Activated CD4-positive, alpha-beta T cell treated with anti-CD3 and anti-CD28 coated beads, Interleukin-2, Interleukin-6, amounts not matched to agents 100 ng/mL and 50 ng/mL, durations not matched to agents 16 hours and 8 hours (primary cell): Measurements from ENCODE around the gene PCID2.

Source experiments
- DNase-seq: peaks from one replicate; pipeline ENCODE4 v3.0.0-alpha.2; 2020

The PCID2 gene

GRCh38 chr13:113186061-113186900 is 22.2 kb downstream of the PCID2 start:
- DNase-seq = no peak

DNA sequence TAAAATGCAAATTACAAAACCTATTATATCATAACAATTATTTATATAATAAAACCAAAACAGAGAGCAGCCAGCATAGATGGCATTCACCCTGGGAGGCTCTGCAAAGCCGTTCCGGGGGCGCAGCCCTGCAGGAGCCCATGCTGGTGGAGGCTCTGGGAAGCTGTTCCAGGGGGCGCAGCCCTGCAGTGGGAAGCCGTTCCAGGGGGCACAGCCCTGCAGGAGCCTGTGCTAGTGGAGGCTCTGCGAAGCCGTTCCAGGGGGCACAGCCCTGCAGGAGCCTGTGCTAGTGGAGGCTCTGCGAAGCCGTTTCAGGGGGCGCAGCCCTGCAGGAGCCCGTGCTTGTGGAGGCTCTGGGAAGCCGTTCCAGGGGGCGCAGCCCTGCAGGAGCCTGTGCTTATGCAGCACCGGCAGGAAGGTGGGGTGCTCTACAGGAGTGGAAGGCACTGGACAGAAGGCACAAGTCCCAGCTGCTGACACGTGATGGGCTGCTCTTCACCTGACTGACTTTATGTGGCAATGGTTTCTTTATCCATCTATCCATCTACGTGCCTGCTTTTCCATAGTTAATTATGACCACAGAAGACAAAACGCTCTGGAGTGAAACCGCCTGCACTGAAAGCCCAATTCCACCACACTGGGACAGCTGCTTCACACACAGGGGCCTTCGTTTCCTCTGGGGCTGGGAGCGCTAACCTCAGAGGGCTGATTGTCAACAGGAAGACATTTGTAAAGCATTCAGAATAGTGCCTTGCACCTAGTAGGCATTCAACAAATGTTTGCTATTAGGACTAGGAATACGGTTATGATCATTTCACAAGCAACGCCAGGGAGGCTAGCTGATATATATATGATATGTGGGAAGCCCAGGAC is 23.7 kb downstream of the PCID2 start:
- DNase-seq = peak; percentile 35

DNA sequence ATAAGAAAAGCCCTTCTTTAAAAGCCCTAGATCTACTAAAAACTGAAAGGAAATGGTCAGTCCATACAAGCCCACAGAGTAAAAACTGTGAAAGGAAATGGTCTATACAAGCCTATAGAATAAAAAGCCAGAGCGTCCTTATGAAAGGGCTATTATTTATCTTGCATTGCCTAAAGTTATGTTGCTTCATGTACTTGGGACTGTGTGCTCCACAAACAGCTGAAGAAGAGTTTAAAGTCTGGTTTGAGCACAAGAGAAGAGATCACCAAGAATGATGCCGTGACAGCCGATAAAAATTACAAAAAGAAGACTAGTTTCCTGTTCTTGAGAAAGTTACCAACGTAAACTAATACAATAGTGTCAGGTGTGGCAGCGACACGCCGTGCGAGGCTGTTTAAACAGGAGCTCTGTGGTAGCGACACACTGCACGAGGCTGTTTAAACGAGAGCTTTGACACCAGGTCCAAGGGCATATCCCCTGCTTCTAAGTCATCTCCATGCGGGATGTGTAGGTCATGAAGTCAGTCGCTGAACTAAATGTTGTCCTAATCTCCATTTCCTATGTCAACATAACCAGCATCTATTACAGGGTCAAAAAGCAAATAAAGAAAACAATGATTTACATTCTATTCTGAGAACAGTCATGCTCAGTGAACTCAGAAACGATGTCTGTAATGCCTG is 24.9 kb downstream of the PCID2 start:
- DNase-seq = no peak

- no peak for DNase-seq
Measured at GRCh38 chr13:113182046-113182445, 26.4 kb downstream of the PCID2 start.

GRCh38 chr13:113179374-113180230 is 28.9 kb downstream of the PCID2 start:
- no peak for DNase-seq

DNA sequence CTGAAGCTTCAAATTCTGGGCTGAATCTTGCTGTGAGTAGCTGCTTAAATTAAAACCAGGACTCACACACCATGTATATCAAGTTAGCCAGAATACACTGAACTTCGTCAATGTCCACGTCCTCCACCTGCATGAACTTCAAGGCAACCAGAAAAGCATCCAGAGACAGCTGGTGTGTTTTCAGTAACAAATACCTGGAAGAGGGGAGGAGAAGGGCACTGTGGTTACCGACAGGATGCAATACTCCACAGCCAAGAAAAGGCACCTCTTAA is 29.6 kb downstream of the PCID2 start:
- no peak for DNase-seq

DNA sequence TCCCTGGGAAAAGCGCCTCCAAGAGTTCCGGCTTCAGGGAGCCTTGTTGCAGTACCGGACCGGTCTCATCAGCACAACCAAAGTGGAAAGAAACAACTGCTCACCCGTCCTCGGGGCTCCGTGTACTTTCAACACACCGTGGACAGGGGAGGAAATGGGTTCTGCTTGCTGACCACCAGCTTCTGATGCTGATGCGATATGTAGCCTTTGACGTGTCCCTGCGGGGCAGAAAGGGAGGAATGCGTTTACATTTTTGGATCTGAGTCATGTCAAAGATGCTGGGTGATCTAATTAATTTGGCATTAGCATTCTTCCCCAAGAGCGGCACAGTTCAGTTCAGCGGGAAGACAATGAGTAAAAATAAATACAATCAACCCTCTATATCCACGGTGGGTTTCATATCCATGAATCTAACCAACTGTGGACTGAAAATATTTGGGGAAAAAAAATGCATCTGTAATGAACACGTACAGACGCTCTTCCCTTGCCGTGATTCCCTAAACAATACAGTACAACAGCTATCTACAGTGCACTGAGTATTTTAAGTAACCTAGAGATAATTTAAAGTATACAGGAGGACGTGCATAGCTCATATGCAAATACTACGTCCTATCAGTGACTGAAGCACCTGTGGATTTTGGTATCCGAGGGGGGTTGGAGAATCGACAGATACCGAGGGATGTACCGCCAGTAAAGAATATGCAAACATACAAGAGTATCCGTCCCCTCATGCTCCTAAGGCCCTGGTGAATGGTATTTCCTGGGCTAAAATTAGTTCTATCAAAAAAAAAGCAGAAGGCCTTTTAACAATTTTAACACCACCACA is 30.2 kb downstream of the PCID2 start:
- DNase-seq = no peak

DNA sequence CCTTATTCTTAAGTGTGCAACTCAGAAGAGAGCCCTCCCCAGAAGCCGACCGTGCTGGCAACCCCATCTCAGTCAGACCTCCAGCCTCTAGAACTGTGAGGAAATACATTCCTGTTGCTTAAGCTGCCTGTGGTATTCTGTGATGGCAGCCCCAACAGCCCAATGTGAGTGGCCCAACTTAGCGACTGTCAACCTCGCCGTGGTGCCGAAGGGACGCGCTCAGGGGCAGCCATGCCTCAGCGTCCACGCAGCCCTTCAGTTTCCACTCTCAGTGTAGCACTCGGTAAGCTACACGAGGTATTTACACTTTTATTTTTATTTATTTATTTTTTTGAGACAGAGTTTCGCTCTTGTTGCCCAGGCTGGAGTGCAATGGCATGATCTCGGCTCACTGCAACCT is 31.6 kb downstream of the PCID2 start:
- no peak for DNase-seq

- DNase-seq = peak; percentile 57
Measured at GRCh38 chr13:113176280-113176679, 32.2 kb downstream of the PCID2 start.

- no peak for DNase-seq
Measured at GRCh38 chr13:113172419-113172926, 36.0 kb downstream of the PCID2 start.

DNA sequence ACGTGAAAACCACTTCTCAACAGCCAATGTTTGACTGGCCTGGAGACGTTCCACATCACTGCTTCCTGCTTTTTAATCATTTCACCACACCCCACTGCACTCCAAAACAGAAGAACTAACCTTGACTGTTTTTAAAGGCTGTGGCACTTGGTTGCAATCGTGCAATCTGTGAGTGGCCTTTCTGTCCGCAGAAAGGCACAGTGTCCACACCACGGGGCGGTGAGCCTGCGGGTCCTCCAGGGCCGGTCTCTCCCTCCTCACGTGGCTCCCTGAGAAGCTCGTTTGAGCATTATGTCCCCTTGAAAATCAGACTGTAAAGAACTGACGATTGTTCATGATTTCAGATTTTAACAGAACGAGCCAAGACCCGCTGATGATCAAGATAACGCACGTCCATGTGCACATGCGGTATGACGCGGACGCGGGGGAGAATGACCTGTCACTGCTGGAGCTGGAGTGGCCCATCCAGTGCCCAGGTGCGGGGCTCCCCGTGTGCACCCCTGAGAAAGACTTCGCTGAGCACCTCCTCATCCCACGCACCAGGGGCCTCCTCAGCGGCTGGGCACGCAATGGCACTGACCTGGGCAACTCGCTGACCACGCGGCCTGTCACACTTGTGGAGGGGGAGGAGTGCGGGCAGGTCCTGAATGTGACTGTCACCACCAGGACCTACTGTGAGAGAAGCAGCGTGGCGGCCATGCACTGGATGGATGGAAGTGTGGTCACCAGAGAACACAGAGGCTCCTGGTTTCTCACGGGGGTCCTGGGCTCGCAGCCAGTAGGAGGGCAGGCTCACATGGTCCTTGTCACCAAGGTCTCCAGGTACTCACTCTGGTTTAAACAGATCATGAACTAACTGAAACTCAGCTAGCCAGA is 37.0 kb downstream of the PCID2 start:
- no peak for DNase-seq

GRCh38 chr13:113170511-113170910 is 38.0 kb downstream of the PCID2 start:
- no peak for DNase-seq

DNA sequence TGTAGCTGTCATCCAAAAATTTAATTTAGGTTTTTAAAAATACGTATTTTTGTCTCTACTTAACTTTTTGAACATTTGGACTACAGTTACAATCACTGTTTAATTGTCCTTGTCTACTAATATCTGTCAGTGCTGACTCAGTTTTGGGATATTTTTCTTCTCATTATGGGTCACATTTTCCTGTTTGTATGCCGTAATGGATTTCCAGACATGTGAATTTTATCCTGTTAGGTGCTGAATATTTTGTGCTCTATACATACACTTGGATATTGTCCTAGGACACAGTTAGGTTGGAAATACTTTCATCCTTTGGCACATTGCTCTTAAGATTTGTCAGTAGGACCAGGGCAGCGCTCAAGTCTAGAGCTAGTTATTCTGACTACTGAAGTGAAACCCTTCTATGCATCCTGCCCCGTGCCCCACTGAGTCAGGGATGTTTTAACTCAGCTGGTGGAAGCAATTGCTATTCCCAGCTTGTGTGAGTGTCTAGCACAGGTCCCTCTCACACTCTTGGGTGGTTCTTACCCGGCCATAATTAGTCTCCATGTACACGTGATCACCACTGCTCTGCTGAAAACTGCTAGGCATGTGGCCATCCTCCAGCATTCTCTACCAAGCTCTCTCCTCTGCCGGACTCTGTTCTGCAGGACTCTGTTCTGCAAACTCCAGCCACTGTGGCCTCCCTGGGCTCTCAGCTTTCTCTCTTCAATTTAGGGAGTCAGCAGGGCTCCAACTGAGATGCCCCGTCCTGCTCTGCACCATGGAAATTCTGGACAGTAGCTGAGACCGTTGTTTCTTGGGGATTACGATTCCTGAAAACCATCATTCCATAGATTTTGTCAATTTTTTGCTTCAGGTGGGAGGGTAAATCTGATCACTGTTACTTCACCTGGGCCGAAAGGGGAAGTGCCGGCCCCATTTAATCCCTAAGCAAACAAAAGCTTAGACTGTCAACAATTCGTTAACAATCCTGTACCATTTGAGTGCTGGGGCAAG is 38.9 kb downstream of the PCID2 start:
- DNase-seq = no peak

DNA sequence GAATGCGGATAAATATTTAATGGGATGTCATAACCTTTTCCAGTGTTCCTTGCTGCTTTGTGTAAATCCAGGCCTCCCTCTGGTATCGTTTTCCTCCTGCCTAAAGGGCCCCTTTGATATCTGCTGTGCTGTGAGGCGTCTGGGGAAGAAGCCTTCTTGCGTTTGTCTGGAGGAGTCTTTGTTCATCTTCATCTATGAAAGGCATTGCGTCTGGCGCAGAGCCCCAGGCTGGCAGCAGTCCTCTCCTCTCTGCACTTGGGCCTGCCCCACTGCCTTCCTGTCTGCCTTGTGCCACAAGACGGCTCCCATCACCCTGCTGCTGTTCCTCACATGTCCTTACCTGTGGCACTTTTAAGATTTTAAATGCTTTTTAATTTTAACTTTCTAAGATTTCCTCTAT is 40.3 kb downstream of the PCID2 start:
- no peak for DNase-seq

DNA sequence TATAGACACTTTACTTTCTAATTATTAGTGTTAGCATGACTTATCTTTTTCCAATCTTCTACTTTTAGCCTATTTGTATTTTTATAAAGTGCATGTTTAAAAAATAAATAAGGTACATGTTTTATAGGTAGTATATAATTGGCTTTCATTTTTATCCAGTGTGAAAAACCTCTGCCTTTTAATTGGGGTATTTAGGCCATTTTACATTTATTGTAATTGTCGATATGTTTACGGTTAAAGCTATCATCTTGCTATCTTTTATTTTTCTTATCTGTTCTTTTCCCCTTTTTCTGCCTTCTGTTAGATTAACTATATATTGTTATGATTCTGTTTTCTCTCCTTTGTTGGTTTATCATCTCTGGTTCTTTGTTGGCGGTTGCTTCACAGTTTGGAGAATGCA is 40.9 kb downstream of the PCID2 start:
- DNase-seq = no peak

GRCh38 chr13:113167155-113167554 is 41.3 kb downstream of the PCID2 start:
- no peak for DNase-seq

DNA sequence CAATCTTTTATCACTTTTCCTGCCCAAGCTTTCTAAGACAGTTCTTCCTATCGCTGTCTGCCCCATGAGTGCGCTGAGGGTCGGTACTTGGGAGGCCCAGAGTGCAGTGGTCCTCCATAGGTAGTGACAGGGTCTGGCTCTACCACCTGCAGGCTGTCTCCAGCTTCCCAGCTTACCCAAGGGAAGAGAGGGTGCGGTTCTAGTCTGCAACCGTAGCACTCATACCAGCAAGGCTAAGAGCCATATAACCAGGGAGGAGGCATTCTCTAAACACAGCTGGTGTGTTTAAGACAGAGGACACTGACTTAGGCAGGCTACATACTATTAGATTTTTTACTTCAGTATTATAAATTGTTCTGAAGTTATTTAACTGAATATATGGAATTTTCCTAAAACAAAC is 41.8 kb downstream of the PCID2 start:
- DNase-seq = no peak

DNA sequence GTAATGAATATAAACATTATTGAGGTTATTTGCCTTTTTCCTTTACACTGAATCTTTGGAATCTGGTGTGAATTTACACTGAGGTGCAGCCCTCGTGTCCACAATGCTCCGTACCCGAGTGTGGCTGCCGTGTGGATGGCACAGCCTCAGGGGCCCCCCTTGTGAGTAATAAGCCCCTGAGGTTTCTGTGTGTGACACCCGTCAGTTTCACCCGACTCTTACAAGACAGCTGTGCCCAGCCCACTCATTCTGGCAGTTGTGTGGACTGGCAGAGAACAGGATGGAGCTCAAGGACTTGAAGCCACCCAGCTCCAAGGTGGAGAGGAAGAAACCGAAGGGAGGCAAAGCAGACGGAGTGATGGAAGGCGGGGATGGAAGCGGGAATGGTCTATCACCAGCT is 42.2 kb downstream of the PCID2 start:
- no peak for DNase-seq

DNA sequence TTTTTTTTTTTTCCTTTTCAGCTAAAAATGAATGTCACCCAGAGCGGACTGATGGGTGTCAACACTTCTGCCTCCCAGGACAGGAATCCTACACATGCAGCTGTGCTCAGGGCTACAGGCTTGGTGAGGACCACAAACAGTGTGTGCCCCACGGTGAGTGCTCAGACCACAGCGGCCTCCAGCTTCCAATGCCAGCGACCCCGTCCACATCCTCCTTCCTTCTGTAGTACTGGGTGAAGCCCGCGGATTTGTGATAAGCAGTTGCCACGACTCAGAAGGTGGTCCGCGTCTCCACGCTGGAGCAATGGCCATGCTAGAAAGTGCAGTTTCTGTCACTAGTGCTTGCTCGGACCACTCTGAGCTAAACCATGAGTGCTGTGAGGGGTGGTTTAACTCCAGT is 44.0 kb downstream of the PCID2 start:
- no peak for DNase-seq
